CD4-positive, alpha-beta T cell treated with Interleukin-17A for 1 hour (primary cell): ENCODE results near the gene RGS9BP.
"Not testable (repeated sequence)": the region's sequence is repeated elsewhere in the genome, so short reads cannot be mapped to it uniquely, and the experiment has no call there.

ENCODE experiments used
- DNase-seq: peaks from one replicate; pipeline ENCODE4 v3.0.0-alpha.2; 2020

RGS9BP gene

DNA sequence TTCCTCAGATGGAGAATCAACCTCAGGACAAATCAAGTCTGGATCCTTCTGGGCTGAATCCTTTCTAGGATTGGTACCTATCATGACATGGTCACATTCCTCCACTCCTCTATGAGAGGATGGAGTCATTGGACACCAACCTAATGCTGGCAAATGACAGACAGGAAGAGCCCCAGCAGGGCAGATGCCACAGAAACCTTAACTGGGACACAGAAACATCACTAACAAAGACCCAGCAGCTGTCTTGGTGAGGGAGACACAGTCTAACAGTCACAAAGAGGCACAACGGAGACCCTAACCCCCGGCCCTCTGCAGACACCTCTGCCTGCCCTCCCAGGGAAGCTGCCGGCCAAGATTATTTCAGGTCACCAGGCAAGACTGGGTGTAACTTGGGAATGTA, 2.8 kb upstream of the RGS9BP start:
- no peak for DNase-seq

DNA sequence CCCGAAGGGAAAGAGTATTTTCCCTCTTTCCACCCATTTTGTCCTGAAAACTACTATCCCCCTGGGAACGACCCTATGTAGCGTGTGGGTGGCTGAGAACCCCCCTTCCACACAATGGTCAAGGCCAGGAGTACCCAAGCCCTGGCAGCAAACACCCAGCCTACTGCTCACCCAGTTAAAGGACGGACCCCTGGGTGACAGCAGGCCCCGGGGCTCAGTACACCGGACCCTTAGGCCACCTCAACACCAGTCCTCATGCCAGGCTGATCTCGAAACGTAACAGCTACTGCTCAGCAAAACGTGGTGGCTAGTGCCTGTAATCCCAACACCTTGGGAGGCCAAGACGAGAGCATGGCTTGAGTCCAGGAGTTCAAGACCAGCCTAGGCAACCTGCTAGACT, 2.1 kb upstream of the RGS9BP start:
- no peak for DNase-seq

DNA sequence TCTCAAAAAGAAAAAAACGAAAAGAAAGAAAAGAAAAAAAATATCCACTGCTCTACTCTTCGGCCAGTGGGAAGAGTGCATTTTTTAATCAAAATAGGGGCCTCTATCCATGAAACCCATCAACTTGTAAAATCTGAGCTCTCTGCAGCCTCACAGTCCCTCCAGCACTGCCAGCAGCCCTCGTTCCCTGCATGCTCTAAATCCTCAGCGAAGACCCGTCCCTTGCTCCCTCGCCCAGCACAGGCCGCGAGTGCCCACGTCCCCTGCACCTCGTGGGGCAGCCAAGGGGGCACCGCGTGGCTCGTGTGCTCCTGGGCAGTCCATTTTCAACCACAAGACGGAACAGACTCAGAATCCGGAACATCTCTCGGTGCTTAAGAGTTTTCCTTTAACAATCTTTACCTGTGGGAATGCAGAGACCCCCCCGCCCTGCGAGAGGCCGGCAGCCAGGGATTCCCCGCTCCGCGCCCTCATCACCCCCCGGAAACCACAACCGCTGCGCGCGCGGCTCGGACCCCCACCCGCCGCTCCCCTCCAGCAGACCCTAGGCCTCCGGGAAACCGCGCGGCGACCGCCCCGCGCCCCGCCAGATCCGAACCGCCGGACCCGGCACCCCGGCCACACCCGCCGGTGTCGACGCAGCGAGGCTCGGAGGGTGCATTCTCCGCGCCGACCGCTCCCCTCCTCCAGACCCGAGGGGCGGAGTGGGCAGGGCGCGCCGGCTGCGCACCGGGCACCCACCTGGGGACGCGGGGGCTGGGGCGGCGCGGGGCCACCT, 1.3 kb upstream of the RGS9BP start:
- DNase-seq: no peak

DNA sequence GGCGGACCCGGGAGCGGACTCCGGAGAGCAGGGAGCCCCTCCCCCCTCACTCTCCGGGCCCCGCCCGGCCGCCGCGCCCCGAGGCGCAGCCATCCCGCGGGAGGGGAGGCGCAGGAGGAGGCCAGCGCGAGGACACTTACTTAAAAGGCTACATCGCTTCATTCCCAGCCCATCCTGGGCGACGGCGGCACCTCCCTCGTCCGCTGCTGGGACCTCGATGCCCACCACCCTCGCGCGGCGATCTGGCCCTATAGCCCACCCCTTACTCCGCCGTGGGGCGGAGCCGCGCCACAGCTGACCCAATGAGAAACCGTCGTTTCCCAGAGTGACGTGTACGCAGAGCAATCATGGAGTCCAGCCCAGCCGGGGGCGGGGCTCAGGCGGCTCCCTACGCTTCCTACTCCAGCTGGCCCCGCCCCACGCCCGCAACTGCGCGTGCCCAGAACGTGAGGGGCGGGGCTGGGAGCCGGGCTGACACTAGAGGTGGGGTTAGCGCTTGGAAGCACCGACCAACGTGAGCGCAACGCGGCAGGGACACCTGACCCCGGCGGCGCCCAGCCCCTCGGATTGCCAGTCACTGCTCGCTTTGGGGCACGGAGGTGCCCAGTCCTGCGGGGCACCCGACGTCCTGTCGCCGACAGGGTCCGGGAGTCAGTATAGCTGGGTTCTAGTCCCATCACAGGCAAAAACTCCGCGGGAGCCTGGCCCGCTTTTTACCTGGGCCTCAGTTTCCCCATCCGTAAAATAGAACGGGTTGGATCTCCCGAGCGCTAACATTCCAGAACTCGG, 523 bp upstream of the RGS9BP start, which contains the start of gene ANKRD27:
Gene ANKRD27 (minus strand): TSS at position 250 of the 789 bp plus-strand sequence. CDS start 16,165 bp downstream, outside the sequence.
- peak; percentile 98 for DNase-seq

DNA sequence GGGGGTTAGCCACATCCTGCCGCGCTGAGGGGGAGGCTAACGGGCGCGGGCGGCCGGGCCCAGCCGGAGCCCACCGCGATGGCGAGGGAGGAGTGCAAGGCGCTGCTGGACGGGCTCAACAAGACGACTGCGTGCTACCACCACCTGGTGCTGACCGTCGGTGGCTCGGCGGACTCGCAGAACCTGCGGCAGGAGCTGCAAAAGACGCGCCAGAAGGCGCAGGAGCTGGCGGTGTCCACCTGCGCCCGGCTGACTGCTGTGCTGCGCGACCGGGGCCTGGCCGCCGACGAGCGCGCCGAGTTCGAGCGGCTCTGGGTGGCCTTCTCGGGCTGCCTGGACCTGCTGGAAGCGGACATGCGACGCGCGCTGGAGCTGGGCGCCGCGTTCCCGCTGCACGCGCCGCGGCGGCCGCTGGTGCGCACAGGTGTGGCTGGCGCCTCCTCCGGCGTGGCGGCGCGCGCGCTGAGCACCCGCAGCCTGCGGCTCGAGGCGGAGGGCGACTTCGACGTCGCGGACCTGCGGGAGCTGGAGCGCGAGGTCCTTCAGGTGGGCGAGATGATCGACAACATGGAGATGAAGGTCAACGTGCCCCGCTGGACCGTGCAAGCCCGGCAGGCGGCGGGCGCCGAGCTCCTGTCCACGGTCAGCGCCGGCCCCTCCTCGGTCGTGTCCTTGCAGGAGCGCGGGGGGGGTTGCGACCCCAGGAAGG, 692 bp downstream of the RGS9BP start:
- no peak for DNase-seq

DNA sequence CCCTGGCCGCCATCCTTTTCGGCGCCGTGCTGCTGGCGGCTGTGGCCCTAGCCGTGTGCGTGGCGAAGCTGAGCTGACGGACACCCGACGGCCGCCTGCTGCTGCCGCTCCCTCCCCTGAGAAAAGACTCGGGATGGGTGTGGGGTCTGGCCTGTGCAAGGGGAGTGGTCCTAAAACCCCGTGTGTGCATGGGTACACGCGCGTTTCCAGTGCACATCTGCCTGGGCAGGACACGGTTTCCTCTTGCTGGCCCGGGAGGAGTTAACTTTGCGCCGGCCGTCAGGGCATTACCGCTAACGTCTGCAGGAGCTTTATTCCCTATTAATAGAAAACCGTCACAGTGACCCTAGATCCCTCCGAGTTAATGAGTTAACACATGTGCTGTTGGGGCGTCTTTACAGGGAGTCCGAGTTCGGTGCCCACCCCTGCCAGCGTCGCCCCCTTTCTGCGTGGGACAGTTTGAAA, 1.3 kb downstream of the RGS9BP start:
- no peak for DNase-seq

DNA sequence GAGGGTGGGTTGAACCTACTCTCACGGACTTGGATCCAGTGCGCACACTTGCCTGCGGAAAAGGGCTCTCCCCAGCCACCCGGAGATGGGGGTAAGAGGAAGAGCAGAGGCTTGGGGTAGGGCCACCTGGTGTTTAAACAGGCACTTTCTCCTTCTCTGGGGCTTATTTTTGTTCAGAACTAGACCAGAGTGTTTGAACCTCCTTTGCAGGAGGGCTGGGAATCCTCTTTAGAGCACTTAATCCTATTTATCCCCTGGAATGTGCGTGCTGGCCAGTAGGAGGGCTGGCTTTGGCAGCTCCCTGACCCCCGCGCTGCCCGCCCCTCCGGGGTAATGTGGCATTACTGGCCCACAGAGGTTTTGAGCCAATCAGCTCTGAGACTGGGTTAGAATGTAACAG, 2.0 kb downstream of the RGS9BP start:
- no peak for DNase-seq

DNA sequence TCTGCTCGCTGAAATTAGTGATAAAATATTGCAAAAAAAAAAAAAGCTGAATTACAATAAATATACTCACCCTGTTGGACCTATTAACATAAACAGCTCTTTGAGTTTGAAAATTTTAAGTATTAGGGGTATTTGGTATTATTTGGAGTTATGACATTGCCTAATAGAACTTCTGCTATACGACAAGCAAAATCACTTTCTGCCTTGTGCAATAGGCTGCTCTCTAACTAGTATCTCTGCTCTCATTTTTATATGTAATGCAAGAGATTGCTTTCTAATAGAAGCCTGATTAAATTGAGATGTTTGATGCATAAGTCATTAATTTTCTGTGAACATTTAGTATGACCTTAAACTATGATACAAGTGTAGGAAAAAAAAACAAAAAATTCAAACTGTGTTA, 5.3 kb downstream of the RGS9BP start:
- DNase-seq: no peak

DNA sequence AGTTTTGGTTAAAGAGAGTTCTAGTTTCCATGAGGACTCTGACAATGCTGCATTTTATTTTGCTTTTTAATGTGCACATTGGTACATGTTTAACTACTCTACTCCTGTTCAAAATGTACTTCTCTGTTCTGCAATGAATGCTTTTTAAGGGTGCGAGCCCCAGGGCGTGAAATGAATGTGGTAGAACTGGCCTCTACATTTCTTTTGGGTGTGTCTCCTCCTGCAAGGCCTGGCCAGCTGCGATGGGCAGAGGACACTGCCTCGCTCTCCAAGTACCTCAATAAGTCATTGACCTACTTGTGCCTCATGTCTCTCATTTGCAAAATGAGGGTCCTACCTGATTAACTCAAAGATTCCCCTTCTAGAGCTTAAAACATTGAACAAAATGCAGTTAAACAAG, 6.7 kb downstream of the RGS9BP start:
- DNase-seq: no peak

DNA sequence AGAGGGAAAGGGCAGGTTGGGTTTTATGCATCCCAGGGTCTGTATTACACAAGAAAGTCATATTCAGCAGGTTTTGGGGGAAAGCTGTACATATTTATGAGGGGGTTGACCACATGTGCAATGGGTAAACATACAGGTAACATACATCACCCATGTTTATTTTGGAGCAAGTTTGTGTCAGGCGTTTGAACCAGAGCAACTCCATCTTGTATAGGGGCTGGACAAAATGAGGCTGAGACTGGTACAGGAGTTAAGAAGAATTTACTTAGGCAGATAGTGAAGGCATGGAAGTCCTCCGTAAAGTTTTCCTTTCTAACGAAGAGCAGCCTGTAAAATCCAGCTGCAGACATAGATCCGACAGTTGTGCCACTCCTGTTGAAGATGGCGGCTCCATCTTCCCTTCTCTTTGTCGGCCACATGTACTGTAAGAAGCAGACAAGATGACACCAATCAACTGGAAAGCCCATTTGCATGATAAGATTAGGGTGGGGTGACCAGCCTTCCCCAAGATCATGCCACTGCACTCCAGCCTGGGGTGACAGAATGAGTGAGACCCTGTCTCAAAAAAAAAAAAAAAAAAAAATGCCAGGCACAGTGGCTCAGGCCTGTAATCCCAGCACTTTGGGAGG, 11.3 kb downstream of the RGS9BP start:
- DNase-seq: no peak

DNA sequence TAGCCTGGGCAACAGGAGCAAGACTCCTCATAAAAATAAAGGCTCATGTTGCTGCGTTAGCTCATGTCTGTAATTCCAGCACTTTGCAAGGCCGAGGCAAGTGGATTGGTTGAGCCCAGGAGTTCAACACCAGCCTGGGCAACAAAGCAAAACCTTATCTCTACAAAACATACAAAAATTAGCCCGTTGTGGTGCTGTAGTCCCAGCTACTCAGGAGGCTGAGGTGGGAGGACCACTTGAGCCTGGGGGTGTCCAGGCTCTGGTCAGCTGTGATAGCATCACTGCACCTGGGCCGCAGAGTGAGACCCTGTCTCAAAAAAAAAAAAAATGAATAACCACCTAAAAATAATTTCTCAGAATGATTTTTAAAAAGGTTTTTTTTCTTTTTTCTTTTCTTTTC, 12.0 kb downstream of the RGS9BP start:
- no peak for DNase-seq

DNA sequence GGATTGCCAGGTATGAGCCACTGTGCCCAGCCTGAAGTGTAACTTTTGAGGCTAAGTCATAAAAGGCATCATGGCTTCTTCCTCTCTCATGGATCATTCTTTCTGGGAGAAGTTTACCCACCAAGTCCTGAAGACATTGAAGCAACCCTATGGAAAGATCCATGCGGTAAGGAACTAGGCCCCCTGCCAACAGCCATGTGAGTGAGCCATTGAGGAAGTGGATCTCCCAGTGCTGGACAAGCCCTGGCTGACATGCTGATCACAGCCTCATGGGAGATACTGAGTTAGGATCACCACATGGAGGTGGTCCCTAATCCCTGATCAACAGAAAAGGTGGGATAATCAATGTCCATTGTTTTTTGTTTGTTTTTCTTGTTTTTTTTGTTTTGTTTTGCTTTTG, 12.7 kb downstream of the RGS9BP start:
- DNase-seq: no peak

DNA sequence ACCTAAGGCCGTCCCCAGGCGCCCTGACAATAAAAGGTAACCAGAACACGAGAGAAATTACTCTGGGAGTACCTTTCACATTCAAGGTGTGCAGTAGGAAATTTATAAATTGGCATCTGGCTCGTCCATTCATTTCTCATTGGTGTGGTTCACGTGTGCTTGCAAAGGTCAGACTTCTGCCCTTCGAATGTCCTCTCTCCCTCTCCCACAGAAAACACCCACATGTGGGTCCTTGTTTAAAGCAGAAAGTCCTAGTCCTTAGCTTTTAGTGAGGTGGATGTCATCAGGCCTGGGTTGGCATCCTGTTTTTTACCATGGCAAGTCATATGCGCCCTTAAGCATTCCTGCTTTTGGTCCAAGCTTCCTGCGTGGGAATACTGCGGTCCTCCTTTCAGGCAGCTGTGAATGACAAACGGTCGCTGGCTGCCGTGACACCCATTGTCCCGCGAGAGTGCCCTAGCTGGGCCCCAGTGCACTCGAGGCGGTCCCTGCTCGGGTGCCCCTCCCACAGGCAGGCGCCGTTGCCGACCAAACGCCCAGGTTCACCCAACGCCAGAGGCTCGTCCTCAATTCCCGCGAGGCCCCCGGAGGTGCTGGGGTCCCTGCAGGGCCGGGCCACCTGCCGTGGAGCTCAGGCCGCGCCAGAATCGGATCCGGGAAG, 15.8 kb downstream of the RGS9BP start, which contains the start of gene NUDT19:
Gene NUDT19 (plus strand): TSS at position 531 of the 661 bp plus-strand sequence. CDS start 140 bp downstream, outside the sequence.
- DNase-seq: peak; percentile 78

DNA sequence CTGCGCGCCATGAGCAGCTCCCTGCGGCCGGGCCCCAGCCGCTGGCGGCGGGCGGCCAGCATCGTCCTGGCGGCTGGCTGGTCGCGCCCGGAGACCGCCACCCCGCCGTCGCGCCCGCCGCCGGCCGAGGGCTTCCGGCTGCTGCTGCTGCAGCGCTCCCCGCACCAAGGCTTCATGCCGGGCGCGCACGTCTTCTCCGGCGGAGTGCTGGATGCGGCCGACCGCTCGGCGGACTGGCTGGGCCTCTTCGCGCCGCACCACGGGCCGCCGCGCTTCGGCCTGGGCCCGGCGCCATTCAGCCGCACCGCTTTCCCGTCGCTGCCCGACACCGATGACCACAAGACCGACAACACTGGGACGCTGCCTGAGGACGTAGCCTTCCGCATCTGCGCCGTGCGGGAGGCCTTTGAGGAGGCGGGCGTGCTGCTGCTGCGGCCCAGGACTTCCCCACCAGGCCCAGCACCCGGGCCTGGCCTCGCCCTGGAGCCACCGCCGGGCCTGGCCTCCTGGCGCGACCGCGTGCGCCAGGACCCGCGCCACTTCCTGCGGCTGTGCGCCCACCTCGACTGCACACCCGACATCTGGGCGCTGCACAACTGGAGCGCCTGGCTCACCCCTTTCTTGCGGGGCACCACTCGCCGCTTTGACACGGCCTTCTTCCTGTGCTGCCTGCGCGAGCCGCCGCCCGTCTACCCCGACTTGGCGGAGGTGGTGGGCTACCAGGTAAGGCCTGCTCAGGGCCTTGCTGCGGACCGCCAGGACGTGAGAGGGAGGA, 16.5 kb downstream of the RGS9BP start:
- peak; percentile 54 for DNase-seq

DNA sequence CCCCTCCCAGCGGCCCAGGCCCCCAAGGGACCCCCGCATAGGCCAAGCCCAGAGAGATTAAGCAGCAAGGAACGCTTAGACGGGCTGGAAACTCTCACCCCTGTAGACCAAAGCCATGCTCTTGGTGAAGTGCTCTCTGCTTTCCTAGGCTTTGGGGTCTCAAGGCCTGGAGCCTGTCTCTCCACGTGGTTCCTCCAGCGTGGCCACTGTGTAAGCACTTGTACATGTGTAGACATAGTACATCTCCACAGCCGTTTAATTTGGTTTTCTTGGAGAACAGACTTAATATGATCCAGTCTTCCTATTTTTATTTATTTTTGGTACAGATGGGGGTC, 17.0 kb downstream of the RGS9BP start:
- DNase-seq: no peak

DNA sequence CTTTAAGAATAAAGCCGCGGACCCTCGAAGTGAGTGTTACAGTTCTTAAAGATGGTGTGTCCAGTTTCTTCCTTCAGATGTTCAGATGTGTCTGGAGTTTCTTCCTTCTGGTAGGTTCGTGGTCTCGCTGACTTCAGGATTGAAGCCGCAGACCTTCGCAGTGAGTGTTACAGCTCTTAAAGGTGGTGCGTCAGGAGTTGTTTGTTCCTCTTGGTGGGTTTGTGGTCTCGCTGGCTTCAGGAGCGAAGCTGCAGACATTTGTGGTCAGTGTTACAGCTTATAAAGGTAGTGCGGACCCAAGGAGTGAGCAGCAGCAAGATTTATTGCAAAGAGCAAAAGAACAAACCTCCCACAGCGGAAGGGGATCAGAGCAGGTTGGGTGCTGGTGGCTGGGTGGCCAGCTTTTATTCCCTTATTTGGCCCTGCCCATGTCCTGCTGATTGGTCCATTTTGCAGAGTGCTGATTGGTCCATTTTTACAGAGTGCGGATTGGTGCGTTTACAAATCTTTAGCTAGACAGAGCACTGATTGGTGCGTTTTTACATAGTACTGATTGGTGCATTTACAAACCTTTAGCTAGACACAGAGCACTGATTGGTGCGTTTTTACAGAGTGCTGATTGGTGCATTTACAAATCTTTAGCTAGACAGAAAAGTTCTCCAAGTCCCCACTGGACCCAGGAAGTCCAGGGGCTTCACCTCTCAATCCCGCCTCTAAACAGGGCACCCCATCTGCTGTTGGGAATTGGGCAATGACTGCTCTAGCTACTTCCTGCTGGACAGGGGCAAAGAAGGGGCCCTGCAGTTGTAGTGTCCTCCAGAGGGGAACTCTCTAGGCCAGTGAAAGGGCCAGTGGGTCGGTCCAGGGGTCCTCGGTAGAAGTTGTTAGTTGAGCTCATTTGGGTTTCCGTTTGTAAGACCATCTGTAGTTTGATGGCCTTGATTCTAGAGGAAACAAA, 17.8 kb downstream of the RGS9BP start:
- DNase-seq: peak; percentile 64

DNA sequence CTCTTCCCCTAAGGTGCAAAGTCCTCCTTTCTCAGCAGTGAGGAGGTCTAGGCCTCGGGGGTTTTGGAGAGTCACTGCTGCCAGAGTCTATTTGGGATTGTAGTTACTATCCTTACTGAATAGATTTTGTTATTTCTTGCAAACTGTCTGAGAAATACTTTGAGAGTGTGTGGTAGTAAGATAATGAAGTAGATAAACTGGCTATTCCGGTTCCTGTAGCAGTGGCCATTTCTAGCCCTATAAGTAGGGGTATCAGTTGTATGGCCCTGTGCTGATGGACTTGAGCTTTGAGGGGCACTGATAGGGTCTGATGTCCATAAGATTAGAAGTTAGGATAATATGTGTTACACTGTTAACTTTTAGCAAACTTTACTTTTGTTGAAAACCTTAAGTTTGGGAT, 18.7 kb downstream of the RGS9BP start:
- not testable (repeated sequence) for DNase-seq

DNA sequence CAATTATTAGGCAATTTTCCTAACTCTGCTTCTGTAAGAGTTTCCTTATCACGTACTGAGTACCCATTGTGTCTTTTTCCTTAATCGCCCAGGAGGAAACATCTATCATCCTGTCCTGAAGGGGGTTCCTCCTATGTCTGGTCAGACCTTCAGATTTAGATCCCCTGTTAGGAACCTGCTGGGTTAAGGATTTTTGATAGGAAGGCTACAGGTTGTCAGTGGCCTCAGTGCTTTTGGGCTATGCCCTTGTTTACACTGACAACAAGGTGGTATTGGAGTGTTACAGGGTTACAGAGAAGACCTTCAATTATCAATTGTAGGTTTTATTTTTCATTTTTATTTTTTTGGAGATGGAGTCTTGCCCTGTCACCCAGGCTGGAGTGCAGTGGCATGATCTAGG, 19.2 kb downstream of the RGS9BP start:
- DNase-seq: not testable (repeated sequence)

DNA sequence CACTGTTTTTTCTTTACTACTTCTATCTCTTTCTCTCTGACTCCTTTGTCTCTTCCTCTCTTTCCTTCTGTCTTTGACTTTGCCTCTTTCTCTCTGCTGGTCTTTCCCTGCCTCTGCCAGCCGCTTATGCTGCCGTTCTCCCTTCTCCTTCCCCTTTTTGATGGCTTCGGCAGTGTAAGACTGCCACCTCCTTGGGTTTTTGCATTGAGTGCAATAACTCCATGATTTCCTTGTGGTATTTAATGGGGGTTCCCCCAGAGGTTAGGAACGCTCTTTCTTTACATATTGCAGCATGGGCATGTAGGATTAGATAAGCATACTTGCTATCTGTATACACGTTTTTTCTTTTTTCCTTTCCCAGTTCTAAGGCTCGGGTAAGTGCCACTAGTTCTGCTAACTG, 19.9 kb downstream of the RGS9BP start:
- not testable (repeated sequence) for DNase-seq

DNA sequence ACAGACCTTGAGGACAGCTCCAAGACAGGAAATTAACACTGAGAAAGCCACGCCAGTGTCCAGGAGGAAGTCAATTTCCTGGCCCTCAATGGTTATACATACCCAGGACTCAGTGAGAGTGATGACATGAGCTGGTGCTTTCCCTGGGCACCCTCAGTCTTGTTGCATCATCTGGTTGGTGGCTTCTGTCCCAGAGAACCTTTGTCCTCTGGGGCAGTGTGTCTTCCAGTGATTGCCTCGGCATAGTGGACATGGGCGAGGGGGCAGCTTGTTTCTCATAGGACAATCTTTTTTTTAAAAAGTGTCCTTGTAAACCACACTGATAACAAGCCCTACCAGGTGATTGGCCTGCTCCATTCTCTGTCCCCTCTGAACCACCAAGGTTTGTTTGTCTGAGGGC, 21.1 kb downstream of the RGS9BP start:
- not testable (repeated sequence) for DNase-seq
